NB4 (cell line): ENCODE results near the gene WBP1.

Source experiments
- MAX ChIP-seq: IDR thresholded peaks from 2 replicates; pipeline ENCODE4 v1.6.1; 2011; ENCODE audit warnings: low read depth, low read length
- MYC ChIP-seq: IDR thresholded peaks from 2 replicates; pipeline ENCODE4 v1.6.1; 2011; ENCODE audit warnings: low read depth, low read length
- POLR2A ChIP-seq: IDR thresholded peaks from 2 replicates; pipeline ENCODE4 v1.6.1; 2011; ENCODE audit warnings: mild to moderate bottlenecking; ENCODE audit not compliant: insufficient read length; ENCODE audit errors: extremely low read depth
- TF ChIP-seq, protein P1 (sequence below): IDR thresholded peaks from one replicate; pipeline ENCODE4 v1.5.1; 2012; ENCODE audit warnings: low read depth, low read length

- TF ChIP-seq, protein P1, sequence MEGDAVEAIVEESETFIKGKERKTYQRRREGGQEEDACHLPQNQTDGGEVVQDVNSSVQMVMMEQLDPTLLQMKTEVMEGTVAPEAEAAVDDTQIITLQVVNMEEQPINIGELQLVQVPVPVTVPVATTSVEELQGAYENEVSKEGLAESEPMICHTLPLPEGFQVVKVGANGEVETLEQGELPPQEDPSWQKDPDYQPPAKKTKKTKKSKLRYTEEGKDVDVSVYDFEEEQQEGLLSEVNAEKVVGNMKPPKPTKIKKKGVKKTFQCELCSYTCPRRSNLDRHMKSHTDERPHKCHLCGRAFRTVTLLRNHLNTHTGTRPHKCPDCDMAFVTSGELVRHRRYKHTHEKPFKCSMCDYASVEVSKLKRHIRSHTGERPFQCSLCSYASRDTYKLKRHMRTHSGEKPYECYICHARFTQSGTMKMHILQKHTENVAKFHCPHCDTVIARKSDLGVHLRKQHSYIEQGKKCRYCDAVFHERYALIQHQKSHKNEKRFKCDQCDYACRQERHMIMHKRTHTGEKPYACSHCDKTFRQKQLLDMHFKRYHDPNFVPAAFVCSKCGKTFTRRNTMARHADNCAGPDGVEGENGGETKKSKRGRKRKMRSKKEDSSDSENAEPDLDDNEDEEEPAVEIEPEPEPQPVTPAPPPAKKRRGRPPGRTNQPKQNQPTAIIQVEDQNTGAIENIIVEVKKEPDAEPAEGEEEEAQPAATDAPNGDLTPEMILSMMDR, result no peak
- TF ChIP-seq POLR2A, result no peak
- TF ChIP-seq MAX, result no peak
- no peak for TF ChIP-seq MYC
Measured at GRCh38 chr2:74458938-74459363, 713 bp downstream of the WBP1 start.
